Pancreas (tissue), 10 donors: ENCODE results near the gene HDAC4. TPM values are rescaled to one million over a fixed set of nuclear protein-coding genes. Genes with fewer than 3 reads are reported as not detected.
A peak's percentile ranks its signal among the peaks of the same experiment; 100 is the strongest.

Experiments
- ATAC-seq, 4 donors: fragments of 200-7000 bp; cut with Tn5 transposase; one replicate each; pipeline versions ENCODE4 v1.8.0 to v1.9.1; 2020; ENCODE audit warnings: mild to moderate bottlenecking in 4 of 4, moderate library complexity in 4 of 4
- DNase-seq, 6 donors: peaks; one replicate each; pipeline ENCODE4 v3.0.0-alpha.2; 2020
- FAIRE-seq: peaks from 2 replicates; lab custom pipeline; 2012; peaks lifted over from hg19 to GRCh38; lab: Jason Lieb, UNC
- H3K27ac ChIP-seq, 4 donors: fragments of 200-600 bp; sonication (generic); 1 replicate in 3 of 4; 2 replicates in 1 of 4; pipeline versions ENCODE4 v1.5.0 to v1.8.0; 2020
- H3K27me3 ChIP-seq, 4 donors: fragments of 200-600 bp; one replicate each; pipeline ENCODE4 v1.8.0; 2021
- H3K36me3 ChIP-seq, 3 donors: fragments of 200-600 bp; sonication (generic) in 1 of 3; one replicate each; pipeline versions ENCODE4 v1.5.0 to v1.8.0; 2020 to 2021
- H3K4me1 ChIP-seq, 3 donors: fragments of 200-600 bp; one replicate each; pipeline ENCODE4 v1.8.0; 2021
- H3K4me3 ChIP-seq, 4 donors: fragments of 200-600 bp; sonication (generic) in 2 of 4; one replicate each; pipeline versions ENCODE4 v1.5.0 to v1.8.0; 2020 to 2021
- H3K9me3 ChIP-seq, 4 donors: fragments of 200-600 bp; one replicate each; pipeline ENCODE4 v1.8.0; 2021
- WGBS, 2 donors: extraction: QIAGEN DNeasy Blood & Tissue Kit; methylation state at CpG; one replicate each; pipeline ENCODE4 v1.1.7; 2013; 5-methylcytosine and 5-hydroxymethylcytosine counted together
- intact Hi-C, 3 donors: fragments of 100-400 bp; cut with DNase I; formaldehyde crosslinking; loops; one replicate each; pipeline versions ENCODE4 v1.11.1 to v1.14.2; 2022
- polyA plus RNA-seq, 2 donors: library from polyadenylated mRNA; stranded (reverse); fragments of 200-250 nt; gene quantifications; one replicate each; pipeline ENCODE4 v1.2.3, GENCODE V29; 2013
- total RNA-seq, 6 donors: library from RNA; stranded (reverse); fragmentation: NEBNext Ultra II Directional in 4 of 6; extraction: Animal tissue kit (Norgen Biotek cat#: 25700) in 4 of 6; gene quantifications; one replicate each; pipeline versions ENCODE4 v1.2.1 to v1.2.4, GENCODE V29; 2021 to 2023
- TF ChIP-seq, protein P1 (sequence below), 4 donors: fragments of 200-600 bp; sonication (generic) in 3 of 4; IDR thresholded peaks; one replicate each; pipeline versions ENCODE4 v1.5.0 to v1.8.0; 2021; ENCODE audit warnings: antibody characterized with exemption in 4 of 4
- donor health status: healthy with polysubstance abuse.
- donor health status: DM: no; HTN: no; CAD: no; lungs with moderate emphysema.
- donor health status: DM: no; HTN: no; CAD: no.
- donor health status: control.
- donor health status: control.
- donor health status: Bipolar disorder and iron deficiency.
- donor health status: DM: yes; HTN: yes; CAD: no.
- donor health status: DM: no; HTN: no; CAD: no.
- donor health status: DM: no; HTN: no; CAD: no.
- donor health status: DM: yes; HTN: yes; CAD: no.

HDAC4 gene
- total and polyA plus RNA-seq, 8 donors = 8.2 to 31.8 (median 16.6) TPM

DNA sequence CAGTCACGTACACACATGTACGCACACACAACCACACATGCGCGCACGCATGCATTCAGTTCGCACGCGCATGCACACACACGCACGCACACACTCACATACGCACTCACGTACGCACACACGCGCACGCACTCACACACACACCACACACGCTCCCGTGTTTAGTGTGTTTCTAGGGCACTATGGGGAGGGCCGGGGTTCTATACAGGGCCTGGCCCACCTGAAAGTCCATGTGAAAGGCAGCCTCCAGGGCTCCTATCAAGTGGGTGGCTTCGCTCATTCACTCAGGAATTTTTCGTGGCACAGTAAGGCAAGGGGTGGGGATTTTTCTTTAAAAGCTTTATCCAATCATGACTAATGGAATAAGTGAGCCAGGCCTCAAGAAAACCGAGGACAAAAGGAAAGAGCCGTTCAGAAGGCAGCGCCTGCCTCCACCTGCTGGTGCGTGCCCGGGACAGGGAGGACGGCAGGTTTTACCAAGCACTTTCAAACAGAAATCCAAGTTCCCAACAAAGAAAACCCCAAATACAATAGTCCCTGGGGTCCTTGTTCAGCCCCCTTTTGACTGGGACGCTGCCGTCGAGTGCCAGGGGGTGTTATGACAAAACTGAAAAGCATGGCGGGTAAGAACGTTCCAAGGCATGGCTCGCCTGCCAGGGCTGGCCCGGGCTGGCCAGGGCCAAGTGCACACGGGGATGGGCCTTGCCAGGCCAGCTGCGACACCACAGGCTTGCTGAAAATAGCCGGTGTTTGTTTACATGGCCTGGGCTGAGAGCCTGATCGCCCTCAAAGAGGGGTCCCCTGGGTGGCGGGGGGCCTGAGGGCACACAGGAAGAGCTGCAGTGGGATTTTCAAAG, 110.0 kb downstream of the HDAC4 start:
- FAIRE-seq = no peak
- 84% methylated on average over 39 of the region's 39 CpGs for WGBS, 2 donors

DNA sequence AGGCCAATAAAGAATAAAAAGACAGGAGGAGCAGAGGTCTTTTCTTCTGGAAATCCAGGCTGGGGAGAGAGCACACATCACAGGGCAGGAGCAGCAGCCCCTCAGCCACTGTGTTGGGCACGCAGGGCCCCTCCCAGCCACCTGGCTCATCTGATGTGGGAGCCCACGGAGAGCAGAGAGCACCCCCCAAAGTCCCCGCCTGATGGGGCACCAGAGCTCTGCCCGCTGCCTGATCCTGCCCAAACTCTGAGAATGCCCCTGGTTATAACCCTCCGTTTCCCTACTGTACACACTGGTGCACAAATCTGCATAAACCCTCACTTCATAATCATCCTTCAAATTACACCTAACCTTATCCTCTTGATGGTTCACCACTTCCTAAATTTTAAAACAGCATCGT, 111.3 kb downstream of the HDAC4 start:
- no peaks in the 10 kb centered on the region for H3K36me3 ChIP-seq
- H3K4me1 ChIP-seq = peaks cover 0 to 20% (median 0%) of the 10 kb centered on the region in 3 donors
- ATAC-seq (no peak), DNase-seq (peak in 2 of 6 donors; percentile 19 to 39), FAIRE-seq (no peak)
- H3K27ac ChIP-seq = no peak overlapping the region
- no peaks in the 10 kb centered on the region for H3K9me3 ChIP-seq
- H3K4me3 ChIP-seq = no peak overlapping the region
- intact Hi-C loops = no loop called here
- WGBS, 2 donors = 94 to 96% methylated on average over 6 of the region's 6 CpGs
- TF ChIP-seq, protein P1, sequence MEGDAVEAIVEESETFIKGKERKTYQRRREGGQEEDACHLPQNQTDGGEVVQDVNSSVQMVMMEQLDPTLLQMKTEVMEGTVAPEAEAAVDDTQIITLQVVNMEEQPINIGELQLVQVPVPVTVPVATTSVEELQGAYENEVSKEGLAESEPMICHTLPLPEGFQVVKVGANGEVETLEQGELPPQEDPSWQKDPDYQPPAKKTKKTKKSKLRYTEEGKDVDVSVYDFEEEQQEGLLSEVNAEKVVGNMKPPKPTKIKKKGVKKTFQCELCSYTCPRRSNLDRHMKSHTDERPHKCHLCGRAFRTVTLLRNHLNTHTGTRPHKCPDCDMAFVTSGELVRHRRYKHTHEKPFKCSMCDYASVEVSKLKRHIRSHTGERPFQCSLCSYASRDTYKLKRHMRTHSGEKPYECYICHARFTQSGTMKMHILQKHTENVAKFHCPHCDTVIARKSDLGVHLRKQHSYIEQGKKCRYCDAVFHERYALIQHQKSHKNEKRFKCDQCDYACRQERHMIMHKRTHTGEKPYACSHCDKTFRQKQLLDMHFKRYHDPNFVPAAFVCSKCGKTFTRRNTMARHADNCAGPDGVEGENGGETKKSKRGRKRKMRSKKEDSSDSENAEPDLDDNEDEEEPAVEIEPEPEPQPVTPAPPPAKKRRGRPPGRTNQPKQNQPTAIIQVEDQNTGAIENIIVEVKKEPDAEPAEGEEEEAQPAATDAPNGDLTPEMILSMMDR (IDR thresholded peaks at IDR 0.05) = no peak
- no peaks in the 10 kb centered on the region for H3K27me3 ChIP-seq

More for the DNA sequence above, 110.0 kb downstream of the HDAC4 start:
- intact Hi-C loops = no loop called here
- Histone ChIP-seq H3K4me1 (peaks cover 5 to 14% (median 6%) of the 10 kb centered on the region in 3 donors), H3K27me3 (no peaks in the 10 kb centered on the region), H3K27ac (no peak overlapping the region), H3K4me3 (no peak overlapping the region), H3K9me3 (no peaks in the 10 kb centered on the region), H3K36me3 (no peaks in the 10 kb centered on the region)
- DNase-seq (peak in 2 of 6 donors; percentile 28 to 54), ATAC-seq (peak in 2 of 4 donors; percentile 49 to 59)
- TF ChIP-seq, protein P1 (IDR thresholded peaks at IDR 0.05) = no peak

DNA sequence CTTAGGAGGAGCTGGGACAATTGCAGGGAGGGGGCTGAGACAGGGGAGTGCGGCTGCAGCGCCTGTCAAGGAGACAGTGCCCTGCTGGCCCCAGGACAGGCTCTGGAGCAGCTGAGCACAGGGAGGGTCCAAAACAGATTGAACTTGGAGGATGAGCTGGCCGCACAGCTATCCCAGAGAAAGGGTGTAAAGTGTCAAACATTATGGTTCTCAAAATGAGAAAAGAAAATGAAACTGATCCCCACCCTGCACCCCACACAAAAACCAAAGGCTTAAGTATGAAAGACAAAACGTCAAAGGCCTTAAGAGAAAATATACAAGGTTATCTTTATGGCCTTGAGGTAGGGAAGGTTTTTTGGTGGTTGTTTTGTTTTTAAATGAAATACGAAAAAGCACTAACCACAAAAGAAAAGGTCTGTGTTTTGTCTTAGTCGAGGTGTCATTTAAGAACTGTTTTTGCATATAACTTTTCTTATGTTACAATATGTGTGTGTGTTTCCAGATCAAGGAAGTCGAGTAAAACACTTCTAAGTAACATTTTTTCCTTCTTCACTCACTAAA, 111.8 kb downstream of the HDAC4 start:
- TF ChIP-seq, protein P1 (IDR thresholded peaks at IDR 0.05) = no peak
- Histone ChIP-seq H3K9me3 (no peaks in the 10 kb centered on the region), H3K4me3 (no peak overlapping the region), H3K27me3 (no peaks in the 10 kb centered on the region), H3K27ac (no peak overlapping the region), H3K36me3 (no peaks in the 10 kb centered on the region), H3K4me1 (peaks cover 0 to 21% (median 0%) of the 10 kb centered on the region in 3 donors)
- ATAC-seq (no peak), FAIRE-seq (no peak), DNase-seq (peak in 1 of 6 donors; percentile 22)
- 70 to 71% methylated on average over 7 of the region's 7 CpGs for WGBS, 2 donors
- intact Hi-C loops = no loop called here

DNA sequence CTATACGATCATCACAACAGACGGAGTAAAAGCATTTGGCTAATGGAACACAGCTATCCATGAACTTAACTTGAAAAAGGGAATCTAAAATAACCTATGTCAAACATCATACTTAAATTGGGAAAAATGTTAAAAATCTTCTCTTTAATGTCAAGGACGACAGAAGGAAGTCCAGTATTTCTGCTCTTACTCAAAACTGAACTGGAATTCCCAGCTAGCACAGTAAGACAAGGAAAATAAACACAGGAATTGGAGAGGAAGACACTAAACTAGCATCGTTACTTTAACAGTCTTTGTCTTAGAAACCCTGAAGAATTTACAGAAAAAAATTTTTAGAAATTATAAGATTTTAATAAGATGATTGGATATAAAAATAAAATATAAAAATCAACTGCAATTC, 112.6 kb downstream of the HDAC4 start:
- Histone ChIP-seq H3K4me1 (peaks cover 0 to 21% (median 0%) of the 10 kb centered on the region in 3 donors), H3K27ac (no peak overlapping the region), H3K27me3 (no peaks in the 10 kb centered on the region), H3K36me3 (no peaks in the 10 kb centered on the region), H3K9me3 (no peaks in the 10 kb centered on the region), H3K4me3 (no peak overlapping the region)
- 81 to 87% methylated on average over 4 of the region's 4 CpGs for WGBS, 2 donors
- ATAC-seq (no peak), FAIRE-seq (no peak), DNase-seq (no peak)
- intact Hi-C loops = no loop called here
- TF ChIP-seq, protein P1 (IDR thresholded peaks at IDR 0.05) = no peak
